Spleen (tissue), 11 donors: ENCODE data around the gene TMC1. TPM values are rescaled to one million over a fixed set of nuclear protein-coding genes. Genes with fewer than 3 reads are reported as not detected.

Source experiments
- DNase-seq: peaks from one replicate; pipeline ENCODE4 v3.0.0-alpha.2; 2020
- H3K27ac ChIP-seq, 8 donors: fragments of 200-600 bp; sonication (generic) in 7 of 8; 1 replicate in 4 of 8; 2 replicates in 4 of 8; pipeline versions ENCODE4 v1.5.0 to v1.8.0; 2016 to 2021; ENCODE audit warnings: inconsistent platforms in 4 of 8, mild to moderate bottlenecking in 4 of 8, moderate library complexity in 1 of 8
- H3K27me3 ChIP-seq, 7 donors: fragments of 200-600 bp; sonication (generic) in 6 of 7; replicated peaks in 1 of 7; 1 replicate in 4 of 7; 2 replicates in 3 of 7; pipeline versions ENCODE4 v1.5.0 to v1.8.0; 2016 to 2021; ENCODE audit warnings: inconsistent platforms in 3 of 7, mild to moderate bottlenecking in 1 of 7
- H3K36me3 ChIP-seq, 6 donors: fragments of 200-600 bp; sonication (generic) in 5 of 6; 1 replicate in 4 of 6; 2 replicates in 2 of 6; pipeline versions ENCODE4 v1.5.0 to v1.8.0; 2016 to 2021; ENCODE audit warnings: inconsistent platforms in 2 of 6
- H3K4me1 ChIP-seq, 6 donors: fragments of 200-600 bp; sonication (generic) in 5 of 6; 1 replicate in 3 of 6; 2 replicates in 3 of 6; pipeline versions ENCODE4 v1.5.0 to v1.8.0; 2016 to 2021; ENCODE audit warnings: inconsistent platforms in 3 of 6
- H3K4me3 ChIP-seq, 8 donors: fragments of 200-600 bp; sonication (generic) in 7 of 8; 1 replicate in 4 of 8; 2 replicates in 4 of 8; pipeline versions ENCODE4 v1.5.0 to v1.8.0; 2016 to 2021; ENCODE audit warnings: inconsistent platforms in 4 of 8, mild to moderate bottlenecking in 4 of 8, moderate library complexity in 2 of 8
- H3K9me3 ChIP-seq, 8 donors: fragments of 200-600 bp; sonication (generic) in 7 of 8; 1 replicate in 4 of 8; 2 replicates in 4 of 8; pipeline versions ENCODE4 v1.5.0 to v1.8.0; 2016 to 2021; ENCODE audit warnings: inconsistent platforms in 4 of 8
- POLR2A ChIP-seq, 3 donors: fragments of 450-650 bp; IDR thresholded peaks; one replicate each; pipeline ENCODE4 v1.5.1; 2017; ENCODE audit warnings: antibody characterized with exemption in 3 of 3, mild to moderate bottlenecking in 1 of 3
- POLR2AphosphoS5 ChIP-seq, 3 donors: sonication (generic); formaldehyde crosslinking; IDR thresholded peaks; one replicate each; pipeline ENCODE4 v1.5.1; 2017; ENCODE audit warnings: antibody characterized with exemption in 3 of 3
- WGBS, 5 donors: extraction: QIAGEN DNeasy Blood & Tissue Kit in 3 of 5; methylation state at CpG; one replicate each; pipeline versions ENCODE4 v1.1.5 to v1.1.7; 2013 to 2018; 5-methylcytosine and 5-hydroxymethylcytosine counted together
- intact Hi-C: fragments of 100-400 bp; cut with DNase I; formaldehyde crosslinking; loops from one replicate; pipeline ENCODE4 v1.15.0; 2023; ENCODE audit warnings: low total_unique reads
- polyA plus RNA-seq, 3 donors: library from polyadenylated mRNA; stranded (reverse); fragments of 200-250 nt; gene quantifications; one replicate each; pipeline ENCODE4 v1.2.1, GENCODE V29; 2013
- total RNA-seq, 7 donors: library from RNA; depleted of rRNA in 3 of 7; stranded (reverse); fragments of >200 nt in 3 of 7; fragmentation: NEBNext Ultra II Directional in 4 of 7; extraction: Animal tissue kit (Norgen Biotek cat#: 25700) in 4 of 7; gene quantifications; one replicate each; pipeline versions ENCODE4 v1.1.0 to v1.2.1, GENCODE V29; 2016 to 2021
- TF ChIP-seq, protein P1 (sequence below), 11 experiments: fragments of 200-600 bp in 7 of 11; fragments of 450-650 bp in 4 of 11; sonication (generic) in 4 of 11; IDR thresholded peaks in 8 of 11; conservative IDR thresholded peaks in 3 of 11; 1 replicate in 7 of 11; 2 replicates in 4 of 11; pipeline versions ENCODE4 v1.4.0 to v1.8.0; 2016 to 2021; ENCODE audit warnings: antibody characterized with exemption in 11 of 11, inconsistent platforms in 4 of 11, mild to moderate bottlenecking in 1 of 11
- donor health status: healthy with polysubstance abuse.
- donor health status: DM: no; HTN: no; CAD: no; lungs with moderate emphysema.
- donor health status: DM: no; HTN: no; CAD: no.
- donor health status: Bipolar disorder and iron deficiency.
- donor health status: healthy.
- donor health status: DM: no; HTN: no; CAD: no.
- donor health status: DM: yes; HTN: yes; CAD: no.

Gene TMC1
- total and polyA plus RNA-seq, 10 donors = 0.04 to 0.16 TPM; not detected in 8

DNA sequence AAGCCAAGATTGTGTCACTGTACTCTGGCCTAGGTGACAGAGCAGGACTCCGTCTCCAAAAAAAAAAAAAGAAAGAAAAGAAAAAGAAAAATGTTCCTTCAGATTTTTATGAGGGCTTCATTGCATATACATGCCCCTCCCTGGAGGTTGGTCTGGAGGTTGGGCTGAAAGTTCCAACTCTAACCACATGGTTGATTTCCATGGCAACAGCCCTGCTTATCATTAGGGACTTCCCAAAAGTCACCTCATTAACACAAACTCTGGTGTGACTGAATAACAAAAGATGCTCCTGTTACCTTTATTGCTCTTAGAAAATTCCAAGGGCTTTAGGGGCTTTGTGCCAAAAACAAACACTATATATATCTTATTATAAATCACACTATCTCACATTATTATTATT lies 113.8 kb downstream of the TMC1 start:
- WGBS, 5 donors = 84 to 100% (median 97%) methylated on average over 1 of the region's 1 CpG
- intact Hi-C loops = no loop called here
- TF ChIP-seq POLR2AphosphoS5 (IDR thresholded peaks at IDR 0.05) (no peak), POLR2A (IDR thresholded peaks at IDR 0.05) (no peak)
- TF ChIP-seq, protein P1, sequence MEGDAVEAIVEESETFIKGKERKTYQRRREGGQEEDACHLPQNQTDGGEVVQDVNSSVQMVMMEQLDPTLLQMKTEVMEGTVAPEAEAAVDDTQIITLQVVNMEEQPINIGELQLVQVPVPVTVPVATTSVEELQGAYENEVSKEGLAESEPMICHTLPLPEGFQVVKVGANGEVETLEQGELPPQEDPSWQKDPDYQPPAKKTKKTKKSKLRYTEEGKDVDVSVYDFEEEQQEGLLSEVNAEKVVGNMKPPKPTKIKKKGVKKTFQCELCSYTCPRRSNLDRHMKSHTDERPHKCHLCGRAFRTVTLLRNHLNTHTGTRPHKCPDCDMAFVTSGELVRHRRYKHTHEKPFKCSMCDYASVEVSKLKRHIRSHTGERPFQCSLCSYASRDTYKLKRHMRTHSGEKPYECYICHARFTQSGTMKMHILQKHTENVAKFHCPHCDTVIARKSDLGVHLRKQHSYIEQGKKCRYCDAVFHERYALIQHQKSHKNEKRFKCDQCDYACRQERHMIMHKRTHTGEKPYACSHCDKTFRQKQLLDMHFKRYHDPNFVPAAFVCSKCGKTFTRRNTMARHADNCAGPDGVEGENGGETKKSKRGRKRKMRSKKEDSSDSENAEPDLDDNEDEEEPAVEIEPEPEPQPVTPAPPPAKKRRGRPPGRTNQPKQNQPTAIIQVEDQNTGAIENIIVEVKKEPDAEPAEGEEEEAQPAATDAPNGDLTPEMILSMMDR (IDR thresholded peaks at IDR 0.05 in 8 of 11, conservative IDR thresholded peaks at IDR 0.05 in 3 of 11) = no peak
- Histone ChIP-seq H3K27ac (no peak overlapping the region), H3K27me3 (no peaks in the 10 kb centered on the region), H3K9me3 (peaks cover 0 to 9% (median 7%) of the 10 kb centered on the region in 8 donors), H3K4me3 (no peak overlapping the region), H3K4me1 (no peaks in the 10 kb centered on the region), H3K36me3 (no peaks in the 10 kb centered on the region)
- DNase-seq = no peak

DNA sequence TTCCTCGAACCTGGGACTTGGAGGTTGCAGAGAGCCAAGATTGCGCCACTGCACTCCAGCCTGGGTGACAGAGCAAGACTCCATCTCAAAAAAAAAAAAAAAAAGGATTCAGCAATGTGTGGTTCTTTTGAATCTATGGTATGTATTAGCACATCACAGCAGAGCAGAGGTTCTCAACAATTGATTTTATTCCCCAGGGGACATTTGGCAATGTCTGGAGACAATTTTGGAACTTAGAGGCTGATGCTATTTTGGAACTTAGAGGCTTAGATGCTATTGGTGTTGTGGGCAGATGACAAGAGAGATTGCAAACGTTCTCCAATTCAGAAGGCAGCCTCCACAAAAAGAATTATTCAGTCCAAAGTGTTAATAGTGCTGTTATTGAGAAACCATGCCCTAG lies 115.2 kb downstream of the TMC1 start:
- TF ChIP-seq, protein P1 (IDR thresholded peaks at IDR 0.05 in 8 of 11, conservative IDR thresholded peaks at IDR 0.05 in 3 of 11) = no peak
- intact Hi-C loops = no loop called here
- DNase-seq = no peak

GRCh38 chr9:72643651-72644050 lies 122.2 kb downstream of the TMC1 start:
- Histone ChIP-seq H3K27ac (no peak overlapping the region), H3K4me1 (no peaks in the 10 kb centered on the region), H3K4me3 (no peak overlapping the region), H3K27me3 (peaks cover 0 to 11% (median 0%) of the 10 kb centered on the region in 7 donors), H3K36me3 (no peaks in the 10 kb centered on the region), H3K9me3 (no peaks in the 10 kb centered on the region)
- DNase-seq = no peak
- intact Hi-C loops = no loop called here
- TF ChIP-seq, protein P1 (IDR thresholded peaks at IDR 0.05 in 8 of 11, conservative IDR thresholded peaks at IDR 0.05 in 3 of 11) = no peak
- TF ChIP-seq POLR2AphosphoS5 (IDR thresholded peaks at IDR 0.05) (no peak), POLR2A (IDR thresholded peaks at IDR 0.05) (no peak)

More for the DNA sequence above, 115.2 kb downstream of the TMC1 start:
- Histone ChIP-seq H3K27ac (no peak overlapping the region), H3K9me3 (peaks cover 0 to 9% (median 7%) of the 10 kb centered on the region in 8 donors), H3K27me3 (no peaks in the 10 kb centered on the region), H3K36me3 (no peaks in the 10 kb centered on the region), H3K4me3 (no peak overlapping the region), H3K4me1 (no peaks in the 10 kb centered on the region)
- whole genome bisulfite sequencing, 5 donors = 55 to 82% (median 66%) methylated on average over 3 of the region's 3 CpGs

DNA sequence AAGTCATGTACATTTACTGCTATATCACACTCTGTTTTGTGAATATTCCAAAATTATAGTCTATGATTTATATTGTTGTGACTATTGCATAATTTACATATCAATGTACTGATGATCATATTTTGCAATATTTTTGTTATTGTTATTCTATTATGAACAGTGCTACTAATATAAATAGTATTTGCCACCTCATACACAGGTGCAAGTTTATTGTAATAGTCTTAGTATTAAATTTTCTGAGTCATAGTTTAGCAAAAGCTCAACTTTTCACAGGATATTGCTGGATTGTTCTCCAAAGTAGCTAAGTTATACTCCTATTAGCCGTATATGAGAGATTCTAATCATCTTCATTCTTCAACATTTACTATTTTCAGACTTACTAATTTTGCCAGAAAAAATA lies 124.7 kb downstream of the TMC1 start:
- Histone ChIP-seq H3K27ac (no peak overlapping the region), H3K4me1 (no peaks in the 10 kb centered on the region), H3K36me3 (no peaks in the 10 kb centered on the region), H3K4me3 (no peak overlapping the region), H3K9me3 (no peaks in the 10 kb centered on the region), H3K27me3 (peaks cover 0 to 11% (median 0%) of the 10 kb centered on the region in 7 donors)
- TF ChIP-seq POLR2A (IDR thresholded peaks at IDR 0.05) (no peak), POLR2AphosphoS5 (IDR thresholded peaks at IDR 0.05) (no peak)
- TF ChIP-seq, protein P1 (IDR thresholded peaks at IDR 0.05 in 8 of 11, conservative IDR thresholded peaks at IDR 0.05 in 3 of 11) = no peak
- intact Hi-C loops = no loop called here
- DNase-seq = no peak
- 81 to 89% (median 84%) methylated on average over 1 of the region's 1 CpG for WGBS, 5 donors
